Parathyroid adenoma (tissue), 2 donors: ENCODE data around the gene SLC34A3.

Source experiments
- H2AFZ ChIP-seq: fragments of 300-600 bp; sonication (generic); one replicate; pipeline ENCODE4 v1.7.0; 2017; ENCODE audit warnings: antibody characterized with exemption, mild to moderate bottlenecking
- H3K27ac ChIP-seq: fragments of 300-600 bp; sonication (generic); one replicate; pipeline ENCODE4 v1.7.0; 2017
- H3K27me3 ChIP-seq: fragments of 300-600 bp; sonication (generic); one replicate; pipeline ENCODE4 v1.7.0; 2017; ENCODE audit warnings: low read length; ENCODE audit not compliant: control insufficient read depth, insufficient read depth
- H3K36me3 ChIP-seq: fragments of 300-600 bp; sonication (generic); one replicate; pipeline ENCODE4 v1.7.0; 2017; ENCODE audit warnings: low read length; ENCODE audit not compliant: control insufficient read depth, insufficient read depth
- H3K4me1 ChIP-seq: fragments of 300-600 bp; sonication (generic); one replicate; pipeline ENCODE4 v1.7.0; 2017; ENCODE audit warnings: control low read depth
- H3K4me2 ChIP-seq: fragments of 300-600 bp; sonication (generic); one replicate; pipeline ENCODE4 v1.7.0; 2017; ENCODE audit warnings: low read length
- H3K4me3 ChIP-seq: fragments of 300-600 bp; sonication (generic); one replicate; pipeline ENCODE4 v1.7.0; 2017; ENCODE audit warnings: low read depth, low read length
- H3K79me2 ChIP-seq: fragments of 300-600 bp; sonication (generic); one replicate; pipeline ENCODE4 v1.7.0; 2017; ENCODE audit warnings: control low read depth
- H3K9ac ChIP-seq: fragments of 300-600 bp; sonication (generic); one replicate; pipeline ENCODE4 v1.7.0; 2017; ENCODE audit warnings: mild to moderate bottlenecking
- H3K9me3 ChIP-seq: fragments of 300-600 bp; sonication (generic); one replicate; pipeline ENCODE4 v1.7.0; 2017; ENCODE audit warnings: low read length; ENCODE audit not compliant: control insufficient read depth
- TF ChIP-seq, protein P1 (sequence below): fragments of 300-600 bp; sonication (generic); IDR thresholded peaks from one replicate; pipeline ENCODE4 v1.7.0; 2017; ENCODE audit warnings: antibody characterized with exemption, mild to moderate bottlenecking
- donor health status: primary hyperparathyroidism.

SLC34A3 gene

DNA sequence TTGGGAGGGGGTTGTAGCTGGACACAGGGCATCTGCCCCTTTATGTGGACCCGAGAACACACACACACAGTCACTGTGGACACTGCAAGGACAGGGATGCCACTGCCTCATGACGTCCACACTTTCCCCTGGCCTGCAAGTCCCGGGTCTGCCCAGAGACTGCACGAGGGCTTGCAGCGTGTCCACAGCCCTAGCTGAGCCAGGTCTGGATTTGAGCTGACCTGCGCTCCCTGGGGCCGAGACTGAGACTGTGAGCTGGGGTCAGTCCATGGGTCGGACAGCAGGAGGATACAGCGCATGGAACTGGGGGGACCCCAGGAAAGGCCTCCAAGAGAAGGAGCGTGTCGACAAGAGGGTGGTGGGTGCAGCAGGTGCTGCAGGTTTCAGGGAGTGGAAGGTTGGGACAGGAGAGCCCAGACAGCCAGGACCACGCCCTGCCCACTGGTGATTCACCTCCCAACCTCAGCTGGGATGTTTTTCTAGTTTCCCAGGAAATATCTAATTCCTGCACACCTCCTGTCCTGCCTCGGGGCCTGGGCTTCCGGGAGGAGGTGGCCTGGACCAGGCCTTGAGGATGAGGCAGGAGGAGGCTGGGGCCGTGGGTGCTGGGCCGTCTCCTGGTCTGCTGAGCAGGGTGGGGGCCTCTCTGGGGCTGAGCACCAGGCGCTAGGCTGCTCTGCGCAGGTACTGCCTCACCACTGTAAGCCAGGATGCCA is 4.2 kb upstream of the SLC34A3 start:
- Histone ChIP-seq H3K27me3 (no peaks in the 10 kb centered on the region), H3K4me1 (peaks cover 5% of the 10 kb centered on the region), H3K4me2 (peak overlapping the region; percentile 64), H3K36me3 (no peaks in the 10 kb centered on the region), H3K9me3 (no peaks in the 10 kb centered on the region), H3K4me3 (no peak overlapping the region), H2AFZ (peak overlapping the region; percentile 4), H3K27ac (peak overlapping the region; percentile 67), H3K79me2 (no peaks in the 10 kb centered on the region), H3K9ac (no peak overlapping the region)
- TF ChIP-seq, protein P1, sequence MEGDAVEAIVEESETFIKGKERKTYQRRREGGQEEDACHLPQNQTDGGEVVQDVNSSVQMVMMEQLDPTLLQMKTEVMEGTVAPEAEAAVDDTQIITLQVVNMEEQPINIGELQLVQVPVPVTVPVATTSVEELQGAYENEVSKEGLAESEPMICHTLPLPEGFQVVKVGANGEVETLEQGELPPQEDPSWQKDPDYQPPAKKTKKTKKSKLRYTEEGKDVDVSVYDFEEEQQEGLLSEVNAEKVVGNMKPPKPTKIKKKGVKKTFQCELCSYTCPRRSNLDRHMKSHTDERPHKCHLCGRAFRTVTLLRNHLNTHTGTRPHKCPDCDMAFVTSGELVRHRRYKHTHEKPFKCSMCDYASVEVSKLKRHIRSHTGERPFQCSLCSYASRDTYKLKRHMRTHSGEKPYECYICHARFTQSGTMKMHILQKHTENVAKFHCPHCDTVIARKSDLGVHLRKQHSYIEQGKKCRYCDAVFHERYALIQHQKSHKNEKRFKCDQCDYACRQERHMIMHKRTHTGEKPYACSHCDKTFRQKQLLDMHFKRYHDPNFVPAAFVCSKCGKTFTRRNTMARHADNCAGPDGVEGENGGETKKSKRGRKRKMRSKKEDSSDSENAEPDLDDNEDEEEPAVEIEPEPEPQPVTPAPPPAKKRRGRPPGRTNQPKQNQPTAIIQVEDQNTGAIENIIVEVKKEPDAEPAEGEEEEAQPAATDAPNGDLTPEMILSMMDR = no peak

DNA sequence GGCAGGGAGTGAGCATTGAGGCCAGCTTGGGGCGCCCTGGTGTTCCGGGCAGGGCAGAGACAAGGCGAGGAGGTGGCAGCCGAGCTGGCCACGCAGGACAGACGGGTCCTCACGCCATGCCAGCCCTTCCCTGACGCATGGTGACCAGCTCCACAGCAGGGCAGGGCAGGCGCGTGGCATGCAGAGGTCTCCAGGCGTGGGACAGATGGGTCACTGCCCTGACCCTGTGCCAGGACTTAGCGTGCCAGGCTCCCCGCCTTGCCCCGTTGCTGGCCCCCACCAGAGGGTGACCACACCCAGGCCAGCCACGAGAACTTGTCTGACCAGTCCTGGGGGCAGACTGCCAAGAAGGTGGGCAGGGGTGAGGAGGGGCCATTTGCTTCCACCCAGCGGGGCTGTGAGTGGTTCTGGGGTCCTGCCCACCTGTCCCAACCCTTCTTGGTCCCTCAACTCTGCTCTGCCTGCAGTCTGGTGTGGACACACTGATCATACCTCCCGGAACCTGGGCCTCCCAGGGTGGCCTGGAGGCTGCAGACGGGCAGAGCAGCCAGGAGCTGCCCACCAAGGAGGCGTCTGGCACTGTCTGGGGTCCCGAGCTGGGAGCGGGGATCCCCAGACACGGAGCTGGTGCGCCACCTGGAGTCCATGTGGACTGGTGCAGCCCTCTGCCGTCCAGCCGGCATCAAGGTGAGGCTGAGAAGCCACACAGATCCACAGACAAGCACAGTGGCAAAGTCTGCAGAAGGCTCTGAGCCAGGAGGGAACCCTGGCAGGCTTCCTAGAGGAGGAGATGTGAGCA is 3.4 kb upstream of the SLC34A3 start, which contains the start of gene RNF224:
RNF224 (plus strand) TSS at position 449 of the 799 bp plus-strand sequence. CDS start 834 bp downstream, outside the sequence.
- Histone ChIP-seq H3K9me3 (no peaks in the 10 kb centered on the region), H3K4me3 (peak within 1 kb of the TSS; percentile 28), H3K9ac (no peak within 1 kb of the TSS), H3K36me3 (no peaks in the 10 kb centered on the region), H3K4me2 (peak within 1 kb of the TSS; percentile 64), H3K27ac (peak within 1 kb of the TSS; percentile 67), H2AFZ (peak within 1 kb of the TSS; percentile 4), H3K27me3 (no peaks in the 10 kb centered on the region), H3K79me2 (no peaks in the 10 kb centered on the region), H3K4me1 (peaks cover 5% of the 10 kb centered on the region)
- TF ChIP-seq, protein P1 = peak; percentile 76

DNA sequence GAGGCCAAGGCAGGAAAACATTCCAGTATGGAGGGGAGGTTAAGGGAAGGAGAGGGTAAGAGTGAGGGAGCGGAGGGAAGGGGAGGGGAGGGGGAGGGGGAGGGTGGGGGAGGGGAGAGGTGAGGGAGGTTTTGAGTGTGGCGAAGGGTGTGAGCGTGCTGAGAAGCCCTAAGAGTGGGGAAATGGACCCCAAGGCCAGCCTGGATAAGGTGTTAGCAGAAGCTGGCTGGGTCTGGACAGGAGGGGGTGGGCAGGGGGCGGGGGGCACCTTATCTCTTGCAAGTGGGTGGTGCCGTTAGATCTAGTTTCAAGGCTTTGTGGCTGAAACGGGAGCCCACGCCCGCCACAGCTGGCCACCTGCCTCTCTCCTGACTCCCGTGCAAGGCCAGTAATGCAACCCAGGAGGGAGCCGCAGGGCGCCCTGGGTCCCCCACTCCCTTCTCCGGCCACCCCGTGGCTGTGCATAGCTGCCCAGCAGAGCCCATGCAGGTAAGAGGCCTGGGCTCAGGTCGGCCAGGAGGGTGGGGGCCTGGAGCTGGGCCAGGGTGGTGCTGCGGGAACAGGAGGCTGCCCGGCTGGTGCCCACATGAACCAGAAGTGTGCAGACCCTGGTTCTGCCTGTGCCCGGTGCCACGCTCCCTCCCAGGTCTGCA is 2.7 kb upstream of the SLC34A3 start:
- Histone ChIP-seq H3K4me3 (no peak overlapping the region), H3K27ac (no peak overlapping the region), H3K9me3 (no peaks in the 10 kb centered on the region), H3K9ac (no peak overlapping the region), H2AFZ (no peak overlapping the region), H3K79me2 (no peaks in the 10 kb centered on the region), H3K4me2 (no peak overlapping the region), H3K36me3 (no peaks in the 10 kb centered on the region), H3K4me1 (peaks cover 5% of the 10 kb centered on the region), H3K27me3 (no peaks in the 10 kb centered on the region)
- TF ChIP-seq, protein P1 = no peak

DNA sequence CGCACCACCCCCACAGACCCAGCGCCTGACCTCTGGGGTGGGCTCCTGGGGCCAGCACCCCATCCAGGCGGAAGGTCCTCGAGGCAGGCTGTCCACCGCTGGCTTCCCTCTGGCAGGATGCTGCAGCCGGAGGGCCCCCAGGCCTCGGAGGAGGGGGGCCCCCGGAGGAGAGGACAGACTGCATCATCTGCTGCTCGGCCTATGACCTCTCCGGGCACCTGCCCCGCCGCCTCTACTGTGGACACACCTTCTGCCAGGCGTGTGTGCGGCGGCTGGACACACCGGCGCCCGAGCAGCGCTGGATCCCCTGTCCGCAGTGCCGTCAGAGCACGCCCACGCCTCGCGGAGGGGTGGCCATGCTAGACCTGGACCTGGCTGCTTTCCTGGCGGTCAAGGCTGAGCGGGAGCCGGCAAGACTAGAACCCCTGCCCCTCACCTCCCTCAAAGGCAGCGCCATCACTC is 2.2 kb upstream of the SLC34A3 start:
- no peaks in the 10 kb centered on the region for H3K27me3 ChIP-seq
- no peak overlapping the region for H3K4me2 ChIP-seq
- TF ChIP-seq, protein P1 = no peak
- no peak overlapping the region for H3K4me3 ChIP-seq
- no peaks in the 10 kb centered on the region for H3K9me3 ChIP-seq
- H3K4me1 ChIP-seq = peaks cover 5% of the 10 kb centered on the region
- H2AFZ ChIP-seq = no peak overlapping the region
- H3K9ac ChIP-seq = no peak overlapping the region
- no peaks in the 10 kb centered on the region for H3K36me3 ChIP-seq
- H3K79me2 ChIP-seq = no peaks in the 10 kb centered on the region
- no peak overlapping the region for H3K27ac ChIP-seq
